GM19240 (cell line): ENCODE measurements around the gene TROAP.
"Not testable (repeated sequence)": the region's sequence is repeated elsewhere in the genome, so short reads cannot be mapped to it uniquely, and the experiment has no call there.

Experiments
- DNase-seq: peaks from one replicate; pipeline ENCODE4 v3.0.0; 2011; ENCODE audit warnings: low spot score; ENCODE audit not compliant: insufficient read length

The TROAP gene, protein sequence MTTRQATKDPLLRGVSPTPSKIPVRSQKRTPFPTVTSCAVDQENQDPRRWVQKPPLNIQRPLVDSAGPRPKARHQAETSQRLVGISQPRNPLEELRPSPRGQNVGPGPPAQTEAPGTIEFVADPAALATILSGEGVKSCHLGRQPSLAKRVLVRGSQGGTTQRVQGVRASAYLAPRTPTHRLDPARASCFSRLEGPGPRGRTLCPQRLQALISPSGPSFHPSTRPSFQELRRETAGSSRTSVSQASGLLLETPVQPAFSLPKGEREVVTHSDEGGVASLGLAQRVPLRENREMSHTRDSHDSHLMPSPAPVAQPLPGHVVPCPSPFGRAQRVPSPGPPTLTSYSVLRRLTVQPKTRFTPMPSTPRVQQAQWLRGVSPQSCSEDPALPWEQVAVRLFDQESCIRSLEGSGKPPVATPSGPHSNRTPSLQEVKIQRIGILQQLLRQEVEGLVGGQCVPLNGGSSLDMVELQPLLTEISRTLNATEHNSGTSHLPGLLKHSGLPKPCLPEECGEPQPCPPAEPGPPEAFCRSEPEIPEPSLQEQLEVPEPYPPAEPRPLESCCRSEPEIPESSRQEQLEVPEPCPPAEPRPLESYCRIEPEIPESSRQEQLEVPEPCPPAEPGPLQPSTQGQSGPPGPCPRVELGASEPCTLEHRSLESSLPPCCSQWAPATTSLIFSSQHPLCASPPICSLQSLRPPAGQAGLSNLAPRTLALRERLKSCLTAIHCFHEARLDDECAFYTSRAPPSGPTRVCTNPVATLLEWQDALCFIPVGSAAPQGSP

DNA sequence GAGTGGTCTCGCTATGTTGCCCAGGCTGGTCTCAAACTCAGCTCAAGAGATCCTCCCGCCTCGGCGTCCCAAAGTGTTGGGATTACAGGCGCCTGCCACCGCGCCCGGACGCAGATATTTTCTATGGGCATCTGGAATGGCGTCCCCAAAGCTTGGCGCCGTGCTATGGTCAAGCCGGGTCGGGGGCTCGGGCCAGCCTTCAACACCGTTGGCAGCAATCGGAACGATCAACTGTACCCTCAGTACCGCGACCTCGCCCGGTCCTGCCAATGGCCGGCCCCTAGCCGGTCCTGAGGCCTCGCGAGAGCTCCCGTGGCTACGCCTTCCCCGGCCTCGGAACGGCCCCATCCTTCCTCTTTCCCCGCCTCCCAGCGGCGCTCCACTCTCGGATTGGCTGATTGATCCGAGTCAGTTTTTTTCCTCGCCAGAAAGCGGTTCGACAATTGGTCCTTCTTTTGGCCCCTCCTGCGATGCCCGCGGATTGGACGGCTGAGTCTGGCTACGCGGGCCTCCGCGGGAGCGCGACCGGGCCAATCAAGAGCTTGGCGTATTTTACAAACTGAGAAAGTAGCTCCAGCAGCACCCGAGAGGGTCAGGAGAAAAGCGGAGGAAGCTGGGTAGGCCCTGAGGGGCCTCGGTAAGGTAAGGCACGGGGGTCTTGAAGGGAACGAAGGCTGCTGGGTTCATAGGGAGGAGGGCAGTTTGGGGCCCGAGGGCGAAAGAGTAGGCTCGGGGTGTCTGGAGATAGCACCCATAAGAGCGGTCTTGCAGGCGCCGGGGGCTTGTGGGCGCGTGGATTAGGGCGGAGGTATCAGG lies at the start of gene TROAP:
Gene TROAP, plus strand, starts transcription at position 548 of the 816 bp plus-strand sequence. CDS start 354 bp downstream, outside the sequence.
- DNase-seq, result peak; percentile 98

DNA sequence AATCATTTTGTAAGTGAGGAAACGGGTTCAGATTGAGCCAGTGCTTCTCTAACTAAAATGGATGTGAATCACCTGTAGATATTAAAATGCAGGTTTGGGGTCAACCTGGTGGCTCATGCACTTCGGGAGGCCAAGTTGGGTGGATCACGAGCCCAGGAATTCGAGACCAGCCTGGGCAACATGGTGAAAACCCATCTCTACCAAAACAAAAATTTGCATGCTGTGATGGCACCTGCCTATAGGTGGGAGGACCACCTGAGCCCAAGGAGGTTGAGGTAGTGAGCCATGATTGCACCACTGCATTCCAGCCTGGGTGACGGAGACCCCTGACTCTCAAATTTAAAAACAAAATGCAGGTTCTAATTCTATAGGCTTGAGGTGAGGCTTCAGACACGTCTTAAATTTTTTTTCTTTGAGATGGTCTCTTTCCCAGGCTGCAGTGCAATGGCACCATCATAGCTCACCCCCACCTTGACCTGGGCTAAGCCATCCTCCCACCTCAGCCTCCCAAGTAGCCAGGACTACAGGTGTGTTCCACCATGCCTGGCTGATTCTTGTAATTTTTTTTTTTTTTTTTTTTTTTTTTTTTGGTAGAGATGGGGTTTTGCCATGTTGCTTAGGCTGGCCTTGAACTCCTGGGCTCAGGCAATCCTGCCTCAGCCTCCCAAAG lies 49.2 kb upstream of the TROAP start:
- DNase-seq, result no peak

DNA sequence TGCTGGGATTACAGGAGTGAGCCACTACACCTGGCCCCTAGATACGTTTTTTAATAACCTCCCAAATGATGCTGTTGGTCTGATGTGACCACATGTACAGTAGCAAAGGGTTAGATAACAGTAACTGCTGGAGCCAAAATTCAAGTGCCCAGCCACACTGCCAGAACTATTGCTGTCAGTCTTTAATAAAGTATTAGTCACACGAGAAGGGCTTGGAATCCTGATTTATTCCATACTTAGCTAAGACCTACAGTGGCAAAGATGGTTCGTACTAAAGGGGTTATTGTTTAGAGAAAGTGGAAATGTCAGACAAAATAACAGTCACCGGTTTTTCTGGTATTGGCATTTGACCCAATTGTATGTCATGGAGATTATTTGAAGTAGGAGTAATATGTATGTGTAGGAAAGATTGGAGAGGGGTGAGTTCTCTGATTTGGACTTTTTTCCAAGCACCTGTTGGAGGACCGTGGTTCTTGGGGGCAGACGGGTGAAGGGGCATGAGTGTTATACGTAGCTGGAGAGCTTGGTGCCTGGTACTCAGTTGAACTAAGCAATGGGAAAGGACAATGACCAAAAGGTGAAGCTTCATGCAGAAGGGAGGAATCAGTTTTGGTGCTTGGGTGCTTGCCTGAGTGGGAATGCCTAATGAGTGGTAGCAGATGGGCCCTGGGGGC lies 48.5 kb upstream of the TROAP start:
- DNase-seq, result no peak

DNA sequence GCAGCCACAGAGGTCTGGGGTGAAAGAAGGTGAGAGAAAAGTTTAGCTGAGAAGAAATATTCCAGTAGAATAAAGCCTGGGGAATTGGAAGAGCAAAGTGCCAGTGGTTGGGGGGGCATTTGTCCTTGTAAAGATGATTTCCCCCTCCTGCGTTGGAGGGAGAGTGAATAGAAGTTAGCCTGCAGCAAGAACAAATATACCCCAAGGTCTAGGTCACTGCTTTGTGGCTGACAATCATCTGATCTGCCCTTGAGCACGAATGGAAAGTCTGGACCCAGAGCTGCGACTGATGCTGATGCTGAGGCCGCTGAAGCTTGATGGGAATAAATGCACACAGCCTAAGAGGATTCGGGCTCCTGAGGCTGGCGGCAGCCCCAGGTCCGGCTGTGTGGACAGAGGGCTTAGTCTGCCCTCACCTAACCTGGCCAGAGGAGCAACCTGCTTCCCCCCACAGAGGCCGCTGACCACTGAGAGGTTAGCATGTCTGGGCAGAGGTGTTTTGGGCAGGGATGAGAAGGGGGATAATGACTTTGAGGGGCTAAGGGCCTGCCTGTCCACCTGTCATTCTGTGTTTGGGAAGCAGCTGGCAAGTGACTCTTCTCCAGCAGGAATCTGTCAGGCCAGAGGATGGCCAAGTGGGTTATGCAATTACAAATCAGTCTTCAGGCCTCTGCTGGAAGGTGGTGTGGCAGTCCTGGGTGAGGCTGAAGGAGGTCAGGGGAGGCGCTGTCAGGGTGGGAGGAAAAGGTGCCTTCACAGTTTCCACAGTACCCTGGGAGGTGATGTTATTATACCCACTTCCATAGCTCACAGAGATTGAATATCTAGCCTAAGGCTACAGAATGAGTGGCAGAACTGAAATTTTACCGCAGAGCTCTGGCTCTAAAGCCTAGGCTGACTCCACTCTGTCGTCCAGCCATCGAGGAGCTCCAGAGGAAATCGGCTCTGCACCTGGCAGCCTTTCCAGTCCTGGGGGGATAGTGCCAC lies 46.5 kb upstream of the TROAP start:
- DNase-seq, result no peak

DNA sequence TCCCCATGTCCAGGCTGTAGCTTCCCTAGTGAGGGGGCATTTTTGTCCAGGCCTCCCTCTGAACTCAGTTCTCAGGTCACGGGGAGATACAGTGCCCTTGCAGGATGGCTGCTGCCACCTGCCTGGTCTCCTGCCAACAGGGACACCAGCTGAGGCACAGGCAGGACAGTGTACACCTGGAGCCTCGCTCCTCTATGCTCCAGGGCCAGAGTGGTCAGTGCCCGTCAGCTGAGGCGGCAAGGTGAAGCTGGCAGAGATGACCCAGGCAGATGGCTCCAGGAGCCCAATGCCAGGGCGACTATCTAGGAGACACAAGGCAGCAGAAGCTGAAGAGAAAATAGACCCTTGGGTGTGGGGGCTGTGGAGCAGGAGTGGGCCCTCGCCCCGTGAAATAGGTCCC lies 45.6 kb upstream of the TROAP start:
- no peak for DNase-seq

DNA sequence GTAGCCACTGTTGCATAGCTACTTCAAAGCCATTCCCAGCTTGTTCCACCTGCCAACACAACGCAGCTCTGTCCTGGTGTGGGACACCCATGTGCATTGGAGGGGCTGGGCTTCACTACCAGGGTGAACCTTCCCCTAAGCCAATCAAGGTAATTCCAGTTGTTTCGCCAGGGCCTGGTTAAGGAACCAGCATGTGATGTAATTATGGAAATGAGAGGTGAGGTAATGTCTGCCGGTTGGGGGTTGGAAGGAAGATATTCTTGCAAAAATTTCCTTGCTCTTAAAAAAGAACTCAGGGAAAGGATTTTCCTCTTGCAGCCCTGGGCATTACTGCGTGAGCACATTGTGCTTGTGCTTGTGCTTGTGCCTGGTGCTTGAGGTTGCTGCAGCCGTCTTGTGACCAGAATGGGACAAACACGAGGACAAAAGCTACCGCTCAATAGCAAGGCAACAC lies 43.3 kb upstream of the TROAP start:
- DNase-seq, result no peak

DNA sequence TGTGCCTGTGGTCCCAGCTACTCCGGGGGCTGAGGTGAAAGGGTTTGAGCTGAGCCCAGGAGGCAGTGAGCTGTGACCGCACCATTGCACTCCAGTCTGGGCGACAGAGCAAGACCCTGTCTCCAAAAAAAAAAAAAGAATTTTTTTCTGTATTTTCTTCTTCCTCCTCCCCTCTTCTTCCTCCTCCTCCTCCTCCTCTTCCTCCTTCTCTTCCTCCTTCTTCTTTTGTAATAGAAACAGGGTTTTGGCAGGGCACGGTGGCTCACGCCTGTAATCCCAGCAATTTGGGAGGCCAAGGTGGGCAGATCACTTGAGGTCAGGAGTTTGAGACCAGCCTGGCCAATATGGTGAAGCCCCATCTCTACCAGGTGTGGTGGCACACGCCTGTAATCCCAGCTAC lies 42.5 kb upstream of the TROAP start:
- not testable (repeated sequence) for DNase-seq

DNA sequence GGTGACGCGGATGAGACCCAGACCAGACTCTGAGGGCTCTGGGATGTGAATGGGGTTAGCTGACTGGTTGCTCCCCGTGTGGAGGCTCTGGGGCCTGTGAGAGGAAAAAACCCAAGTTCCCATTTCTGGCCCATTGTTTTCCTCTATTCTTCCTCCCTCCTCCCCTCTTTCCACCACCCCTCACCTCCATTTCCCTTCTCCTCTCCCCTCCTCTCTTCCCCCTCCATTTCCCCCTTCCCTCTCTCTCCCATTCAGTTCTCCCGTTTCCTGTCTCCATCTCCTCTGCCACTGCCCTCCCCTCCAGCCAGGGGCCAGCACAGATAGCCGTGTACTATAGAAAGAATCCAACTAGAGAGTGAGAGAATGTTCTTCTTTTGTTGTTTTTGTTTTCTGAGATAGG lies 40.8 kb upstream of the TROAP start:
- DNase-seq, result no peak

DNA sequence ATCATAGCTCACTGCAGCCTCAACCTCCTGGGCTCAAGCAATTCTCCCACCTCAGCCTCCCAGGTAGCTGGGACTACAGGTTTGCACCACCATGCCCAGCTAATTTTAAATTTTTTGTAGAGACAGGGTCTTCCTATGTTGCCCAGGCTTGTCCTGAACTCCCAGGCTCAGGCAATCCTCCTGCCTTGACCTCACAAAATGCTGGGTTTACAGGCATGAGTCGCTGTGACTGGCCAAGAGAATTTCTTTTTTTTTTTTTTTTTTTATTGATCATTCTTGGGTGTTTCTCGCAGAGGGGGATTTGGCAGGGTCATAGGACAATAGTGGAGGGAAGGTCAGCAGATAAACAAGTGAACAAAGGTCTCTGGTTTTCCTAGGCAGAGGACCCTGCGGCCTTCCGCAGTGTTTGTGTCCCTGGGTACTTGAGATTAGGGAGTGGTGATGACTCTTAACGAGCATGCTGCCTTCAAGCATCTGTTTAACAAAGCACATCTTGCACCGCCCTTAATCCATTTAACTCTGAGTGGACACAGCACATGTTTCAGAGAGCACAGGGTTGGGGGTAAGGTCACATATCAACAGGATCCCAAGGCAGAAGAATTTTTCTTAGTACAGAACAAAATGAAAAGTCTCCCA lies 40.2 kb upstream of the TROAP start:
- DNase-seq, result not testable (repeated sequence)

DNA sequence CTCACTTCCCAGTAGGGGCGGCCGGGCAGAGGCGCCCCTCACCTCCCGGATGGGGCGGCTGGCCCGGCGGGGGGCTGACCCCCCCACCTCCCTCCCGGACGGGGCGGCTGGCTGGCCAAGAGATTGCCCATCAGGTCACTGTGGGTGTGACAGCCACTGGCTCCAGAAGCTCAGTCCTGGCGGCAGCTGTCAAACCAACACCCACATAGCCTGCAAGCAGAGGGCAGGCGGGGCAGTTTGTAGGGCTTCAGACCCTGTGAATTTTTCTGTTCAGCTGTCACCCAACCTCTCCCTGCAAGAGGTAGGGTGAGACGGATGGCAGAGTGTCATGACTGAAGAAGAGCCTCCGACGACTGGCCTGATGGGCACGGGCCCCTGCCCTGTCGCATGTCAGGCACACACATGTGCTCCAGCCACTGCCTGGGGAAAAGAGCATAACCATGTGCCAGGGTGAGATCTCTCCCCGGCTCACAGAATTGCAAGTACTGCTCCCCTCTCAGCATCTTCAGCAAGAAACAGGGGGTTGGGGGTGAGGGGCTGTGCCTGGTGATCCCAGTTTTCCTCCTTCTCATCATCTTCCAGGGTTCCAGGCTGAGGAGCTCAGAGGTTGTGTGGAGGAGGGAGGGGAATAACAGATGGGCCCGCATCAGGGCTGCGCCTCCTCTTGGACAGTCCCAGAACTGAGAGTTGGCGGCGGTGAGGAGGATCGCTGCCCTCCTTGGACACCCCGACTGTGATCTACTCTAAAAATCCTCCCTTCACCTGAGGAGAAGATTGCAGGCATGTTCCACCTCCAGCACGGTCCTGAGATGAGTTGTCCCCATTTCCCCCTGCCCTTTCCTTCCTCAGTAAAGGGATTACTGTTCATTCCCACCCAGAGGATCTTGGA lies 39.3 kb upstream of the TROAP start:
- no peak for DNase-seq

DNA sequence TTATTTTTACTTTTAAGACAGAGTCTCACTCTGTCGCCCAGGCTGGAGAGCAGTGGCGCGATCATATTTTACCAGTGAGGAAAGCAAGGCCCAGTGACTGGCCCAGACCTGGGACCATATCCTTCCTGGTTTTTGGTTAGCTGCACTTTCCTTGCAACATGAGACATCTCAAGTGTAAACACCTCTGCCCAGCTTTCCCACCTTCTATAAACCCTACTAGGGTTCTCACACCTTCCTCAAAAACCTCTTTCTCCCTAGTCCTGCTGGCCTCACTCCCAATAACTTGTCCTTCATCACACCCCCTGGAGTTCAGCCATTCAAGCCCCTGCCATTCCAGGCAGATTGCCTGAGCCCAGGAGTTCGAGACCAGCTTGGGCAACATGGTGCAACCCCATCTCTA lies 38.4 kb upstream of the TROAP start:
- no peak for DNase-seq

DNA sequence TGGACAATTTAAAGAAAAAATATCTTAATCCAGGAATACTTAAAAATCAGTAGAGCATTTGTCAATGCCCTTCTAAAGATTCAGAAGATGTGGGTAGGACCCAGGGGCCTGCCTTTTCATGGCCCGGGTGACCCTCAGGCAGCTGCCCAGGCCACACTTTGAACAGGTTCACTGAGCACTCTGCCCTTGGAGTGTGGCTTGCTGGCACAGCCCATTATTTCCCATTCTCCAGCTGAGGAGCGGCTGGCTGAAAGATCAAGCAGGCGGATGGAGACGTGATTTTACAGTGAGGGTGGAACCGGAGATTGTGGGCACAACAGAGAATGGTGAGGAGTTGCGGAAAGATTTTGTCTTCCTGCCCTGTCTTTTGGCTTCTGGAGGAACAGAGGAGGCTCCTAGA lies 35.2 kb upstream of the TROAP start:
- no peak for DNase-seq

DNA sequence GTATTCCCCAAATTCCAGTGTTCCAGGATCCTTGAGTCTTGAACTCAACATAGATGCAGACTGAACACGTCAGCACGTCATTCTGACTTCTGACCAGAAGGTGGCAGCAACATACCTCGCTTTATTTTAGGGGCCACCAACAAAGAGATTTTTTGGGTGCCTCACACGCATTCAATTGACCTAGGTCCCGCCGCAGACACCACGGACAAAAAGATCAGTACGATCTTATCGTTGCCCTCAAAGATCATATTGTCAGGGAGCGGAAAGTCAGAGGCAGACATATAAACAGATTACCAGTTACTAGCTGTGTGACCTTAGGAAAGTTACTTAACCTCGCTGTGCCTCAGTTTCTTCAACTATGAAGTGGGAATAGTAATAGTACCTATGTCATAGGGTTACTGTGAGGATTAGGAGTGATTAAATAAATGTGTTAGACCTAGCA lies 34.6 kb upstream of the TROAP start:
- peak; percentile 70 for DNase-seq

DNA sequence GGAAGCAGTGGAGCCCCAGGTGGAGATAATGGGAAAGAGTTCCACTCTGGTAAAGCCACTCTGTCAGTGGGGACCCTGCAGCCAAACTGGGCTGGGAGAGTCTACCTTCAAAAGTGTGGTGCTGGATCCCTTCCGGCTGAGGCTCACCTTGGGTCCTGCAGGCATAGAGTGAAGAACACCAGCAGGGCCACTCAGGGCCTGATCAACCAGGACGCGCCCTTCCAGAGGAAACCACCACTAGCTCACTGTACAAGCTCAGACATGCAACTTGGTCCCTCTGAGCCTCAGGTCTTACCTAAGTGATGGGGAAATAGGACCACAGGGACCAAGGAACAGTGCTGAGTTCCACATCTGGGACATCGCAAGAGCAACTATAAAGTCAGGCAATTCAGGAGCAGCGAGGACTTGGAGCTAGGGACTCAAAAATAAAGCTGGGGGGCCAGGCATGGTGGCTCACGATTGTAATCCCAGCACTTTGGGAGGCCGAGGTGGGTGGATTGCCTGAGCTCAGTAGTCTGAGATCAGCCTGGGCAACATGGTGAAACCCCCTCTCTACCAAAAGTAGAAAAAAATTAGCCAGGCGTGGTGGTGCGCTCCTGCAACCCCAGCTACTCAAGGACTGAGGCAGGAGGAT lies 34.0 kb upstream of the TROAP start:
- DNase-seq, result no peak

DNA sequence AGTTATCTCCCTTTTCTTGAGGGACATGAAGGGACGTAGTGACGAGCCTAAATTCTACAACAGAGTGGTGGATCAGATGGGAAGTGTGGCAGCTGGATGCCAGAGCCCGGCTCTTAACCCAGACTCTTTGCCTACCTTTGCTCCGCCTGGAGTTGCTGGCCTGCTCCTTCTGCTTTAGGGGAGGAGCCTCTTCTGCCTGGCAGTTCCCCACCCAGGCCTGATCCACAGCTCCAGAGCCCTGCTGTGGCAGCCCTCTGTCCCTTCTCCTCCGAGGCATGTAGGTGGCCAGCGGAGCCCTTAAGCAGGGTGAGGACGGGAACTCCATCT lies 30.4 kb upstream of the TROAP start:
- DNase-seq, result no peak

DNA sequence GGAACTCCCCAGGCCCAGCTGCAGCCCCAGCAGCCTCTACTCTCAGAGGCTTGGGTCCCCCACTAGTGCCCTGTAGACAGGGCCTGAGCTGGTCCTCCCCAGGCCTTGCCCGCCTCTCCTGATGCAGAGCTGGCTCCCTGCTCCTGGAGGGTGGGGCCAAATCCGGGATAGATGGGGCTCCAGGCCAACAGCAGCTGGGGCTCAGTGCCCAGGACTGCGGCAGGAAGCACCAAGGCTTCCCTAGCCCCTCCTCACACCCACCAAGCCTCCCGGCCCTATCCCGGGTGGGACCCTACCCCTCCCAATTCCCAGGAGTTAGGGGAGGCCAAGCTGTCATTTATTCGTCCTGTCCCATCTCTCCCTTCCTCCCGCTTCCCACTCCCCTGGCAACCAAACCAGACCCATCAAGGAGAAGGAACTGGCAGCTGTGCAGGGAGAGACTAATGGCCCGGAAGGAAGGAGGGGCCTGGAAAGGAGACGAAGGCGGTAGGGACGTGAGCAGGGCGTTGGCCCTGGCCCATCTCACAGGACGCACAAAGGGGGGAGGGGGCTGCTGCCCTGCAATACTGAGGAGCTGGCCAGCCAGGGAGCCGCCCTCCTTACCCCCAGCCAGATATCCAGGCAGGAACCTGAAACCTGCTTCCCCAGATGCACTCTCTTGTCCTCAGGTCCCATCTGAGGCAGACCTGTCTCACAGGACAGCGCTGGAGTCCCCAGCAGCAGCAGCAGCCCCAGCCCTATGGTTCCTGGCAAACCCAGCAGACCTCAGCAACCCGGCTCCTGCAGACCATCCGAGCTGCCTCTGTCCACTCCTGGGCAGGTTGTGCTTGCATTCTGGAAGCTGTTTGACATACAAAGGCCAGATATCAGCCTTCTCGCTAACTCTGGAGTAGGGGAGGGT lies 29.7 kb upstream of the TROAP start:
- DNase-seq, result no peak
